ENCODE data around the gene BBIP1.
"Not testable (repeated sequence)": the region's sequence is repeated elsewhere in the genome, so short reads cannot be mapped to it uniquely, and the experiment has no call there.

Gene BBIP1

DNA sequence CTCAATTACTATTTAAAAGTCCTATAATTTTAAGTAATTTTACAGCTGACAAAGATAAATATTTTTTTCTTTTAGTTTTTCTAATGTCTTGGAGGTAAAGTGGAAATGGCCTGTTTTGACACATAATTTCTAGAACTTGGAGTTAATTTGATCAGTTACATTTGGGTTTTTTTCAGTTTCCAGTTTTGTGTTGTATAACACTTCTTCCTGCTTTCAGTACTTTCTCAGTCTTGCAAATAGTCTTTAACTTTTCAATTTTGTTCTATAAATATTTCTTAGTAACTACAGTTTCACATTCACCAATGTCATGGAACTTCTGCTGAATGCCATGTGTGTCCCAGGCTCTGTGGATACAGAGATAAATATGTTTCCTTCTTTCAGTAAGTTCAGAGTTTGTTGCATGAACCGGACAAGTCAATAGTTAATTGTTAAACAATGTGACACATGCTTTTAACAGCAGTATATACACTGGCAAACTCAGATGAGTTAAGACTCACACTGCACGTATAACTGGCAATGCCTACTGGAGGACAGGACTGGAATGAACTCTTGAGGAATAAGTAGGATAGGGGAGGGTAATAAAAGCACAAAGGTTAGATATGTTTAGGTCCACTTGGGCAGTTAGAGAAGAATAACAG is 5.0 kb upstream of the BBIP1 start:
- Histone ChIP-seq H3K79me2 (ENCODE audit: control insufficient read depth, insufficient read depth, low read length, unreplicated experiment) (peaks cover 82% of the 10 kb centered on the region), H2AFZ (ENCODE audit: low read length, unreplicated experiment) (no peak overlapping the region), H3K27ac (ENCODE audit: low read depth, low read length) (no peak overlapping the region), H3K27me3 (ENCODE audit: insufficient read depth, low read length) (no peaks in the 10 kb centered on the region), H3K36me3 (ENCODE audit: insufficient read depth, low read length) (no peaks in the 10 kb centered on the region), H3K4me3 (ENCODE audit: low read depth, low read length) (no peak overlapping the region), H3K4me1 (ENCODE audit: control insufficient read depth, insufficient read depth, low read length, unreplicated experiment) (peaks cover 7% of the 10 kb centered on the region)

- Histone ChIP-seq H3K27ac (ENCODE audit: low read depth, low read length) (peak overlapping the region; percentile 71), H3K4me3 (ENCODE audit: low read depth, low read length) (peak overlapping the region; percentile 96), H2AFZ (ENCODE audit: low read length, unreplicated experiment) (peak overlapping the region; percentile 5), H3K79me2 (ENCODE audit: control insufficient read depth, insufficient read depth, low read length, unreplicated experiment) (peaks cover 59% of the 10 kb centered on the region), H3K27me3 (ENCODE audit: insufficient read depth, low read length) (no peaks in the 10 kb centered on the region), H3K4me1 (ENCODE audit: control insufficient read depth, insufficient read depth, low read length, unreplicated experiment) (peaks cover 19% of the 10 kb centered on the region), H3K36me3 (ENCODE audit: insufficient read depth, low read length) (no peaks in the 10 kb centered on the region)
Observed at GRCh38 chr10:110919971-110920881, 1.2 kb upstream of the BBIP1 start.

DNA sequence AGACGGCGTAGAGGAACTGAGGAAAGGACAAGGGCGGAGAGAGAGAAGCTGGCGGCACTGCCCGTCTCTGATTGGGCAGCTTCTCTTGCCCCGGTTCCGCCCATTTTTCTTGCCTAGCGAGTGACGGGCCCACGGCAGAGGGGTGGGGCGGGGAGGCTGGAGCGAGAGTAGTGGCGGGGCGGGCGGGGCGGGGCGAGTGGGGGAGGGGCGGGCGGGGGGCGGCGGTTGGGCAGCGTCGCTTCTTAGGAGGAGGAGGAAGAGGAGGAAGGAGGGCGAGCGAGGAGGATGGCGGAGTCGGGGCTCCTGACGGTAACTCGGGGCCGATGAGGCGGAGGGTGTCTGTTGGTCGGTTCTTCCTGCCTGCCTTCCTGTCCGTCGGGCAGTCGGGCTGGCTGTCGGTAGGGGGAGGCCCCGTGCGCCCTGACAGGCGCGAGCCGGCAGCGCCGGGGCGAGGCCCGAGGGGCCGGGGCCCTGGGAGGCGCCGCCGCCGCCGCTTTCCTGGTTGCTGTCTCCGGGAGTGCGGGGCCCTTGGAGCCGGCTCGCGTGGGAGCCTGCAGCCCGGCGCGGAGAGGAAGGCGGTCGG is 460 bp upstream of the BBIP1 start, which contains the start of gene SHOC2:
Gene SHOC2 (plus strand): TSS at position 256 of the 583 bp plus-strand sequence. CDS start 44,755 bp downstream, outside the sequence.
- H2AFZ ChIP-seq (ENCODE audit: low read length, unreplicated experiment), result peak within 1 kb of the TSS; percentile 86
- H3K27ac ChIP-seq (ENCODE audit: low read depth, low read length), result peak within 1 kb of the TSS; percentile 97
- 0 out of 2 replicates have a peak, but pooled peaks cover 3% of the 10 kb centered on the region for H3K36me3 ChIP-seq (ENCODE audit: insufficient read depth, low read length)
- H3K4me3 ChIP-seq (ENCODE audit: low read depth, low read length), result peak within 1 kb of the TSS; percentile 96
- peaks cover 19% of the 10 kb centered on the region for H3K4me1 ChIP-seq (ENCODE audit: control insufficient read depth, insufficient read depth, low read length, unreplicated experiment)
- H3K27me3 ChIP-seq (ENCODE audit: insufficient read depth, low read length), result no peaks in the 10 kb centered on the region
- peaks cover 56% of the 10 kb centered on the region for H3K79me2 ChIP-seq (ENCODE audit: control insufficient read depth, insufficient read depth, low read length, unreplicated experiment)

- H2AFZ ChIP-seq (ENCODE audit: low read length, unreplicated experiment), result peak overlapping the region; percentile 67
- no peaks in the 10 kb centered on the region for H3K27me3 ChIP-seq (ENCODE audit: insufficient read depth, low read length)
- H3K4me3 ChIP-seq (ENCODE audit: low read depth, low read length), result peak overlapping the region; percentile 81
- H3K4me1 ChIP-seq (ENCODE audit: control insufficient read depth, insufficient read depth, low read length, unreplicated experiment), result peaks cover 16% of the 10 kb centered on the region
- peak overlapping the region; percentile 97 for H3K27ac ChIP-seq (ENCODE audit: low read depth, low read length)
- H3K36me3 ChIP-seq (ENCODE audit: insufficient read depth, low read length), result 0 out of 2 replicates have a peak, but pooled peaks cover 4% of the 10 kb centered on the region
- H3K79me2 ChIP-seq (ENCODE audit: control insufficient read depth, insufficient read depth, low read length, unreplicated experiment), result peaks cover 45% of the 10 kb centered on the region
Observed at GRCh38 chr10:110918269-110918642, 724 bp downstream of the BBIP1 start.

- Histone ChIP-seq H3K4me1 (ENCODE audit: control insufficient read depth, insufficient read depth, low read length, unreplicated experiment) (peaks cover 22% of the 10 kb centered on the region), H3K27me3 (ENCODE audit: insufficient read depth, low read length) (no peaks in the 10 kb centered on the region), H2AFZ (ENCODE audit: low read length, unreplicated experiment) (no peak overlapping the region), H3K27ac (ENCODE audit: low read depth, low read length) (no peak overlapping the region), H3K4me3 (ENCODE audit: low read depth, low read length) (no peak overlapping the region), H3K79me2 (ENCODE audit: control insufficient read depth, insufficient read depth, low read length, unreplicated experiment) (peaks cover 31% of the 10 kb centered on the region), H3K36me3 (ENCODE audit: insufficient read depth, low read length) (0 out of 2 replicates have a peak, but pooled peaks cover 4% of the 10 kb centered on the region)
Observed at GRCh38 chr10:110916554-110917346, 2.2 kb downstream of the BBIP1 start.

GRCh38 chr10:110915600-110915999 is 3.4 kb downstream of the BBIP1 start:
- not testable (repeated sequence) for H3K4me3 ChIP-seq (ENCODE audit: low read depth, low read length); H3K27ac ChIP-seq (ENCODE audit: low read depth, low read length); H2AFZ ChIP-seq (ENCODE audit: low read length, unreplicated experiment)

DNA sequence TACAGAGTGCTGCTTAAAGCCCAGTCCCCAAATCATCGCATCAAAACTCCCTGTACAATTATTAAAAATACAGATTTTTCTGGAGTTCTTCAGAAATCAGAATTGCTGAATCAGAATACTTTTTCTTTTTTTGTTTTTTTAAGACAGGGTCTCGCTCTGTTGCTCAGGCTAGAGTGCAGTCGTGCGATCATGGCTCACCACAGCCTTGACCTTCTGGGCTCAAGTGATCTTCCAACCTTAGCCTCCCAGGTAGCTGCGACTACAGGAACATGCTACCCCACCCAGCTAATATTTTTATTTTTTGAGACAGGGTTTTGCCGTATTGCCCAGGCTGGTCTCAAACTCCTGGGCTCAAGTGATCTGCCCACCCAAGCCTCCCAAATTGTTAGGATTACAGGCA is 3.9 kb downstream of the BBIP1 start:
- Histone ChIP-seq H2AFZ (ENCODE audit: low read length, unreplicated experiment) (no peak overlapping the region), H3K27ac (ENCODE audit: low read depth, low read length) (no peak overlapping the region), H3K27me3 (ENCODE audit: insufficient read depth, low read length) (no peaks in the 10 kb centered on the region), H3K79me2 (ENCODE audit: control insufficient read depth, insufficient read depth, low read length, unreplicated experiment) (peaks cover 14% of the 10 kb centered on the region), H3K4me3 (ENCODE audit: low read depth, low read length) (no peak overlapping the region), H3K36me3 (ENCODE audit: insufficient read depth, low read length) (0 out of 2 replicates have a peak, but pooled peaks cover 4% of the 10 kb centered on the region), H3K4me1 (ENCODE audit: control insufficient read depth, insufficient read depth, low read length, unreplicated experiment) (peaks cover 22% of the 10 kb centered on the region)

More at GRCh38 chr10:110915600-110915999, 3.4 kb downstream of the BBIP1 start:
- H3K79me2 ChIP-seq (ENCODE audit: control insufficient read depth, insufficient read depth, low read length, unreplicated experiment), result peaks cover 19% of the 10 kb centered on the region
- H3K4me1 ChIP-seq (ENCODE audit: control insufficient read depth, insufficient read depth, low read length, unreplicated experiment), result peaks cover 22% of the 10 kb centered on the region
- H3K27me3 ChIP-seq (ENCODE audit: insufficient read depth, low read length); H3K36me3 ChIP-seq (ENCODE audit: insufficient read depth, low read length): not testable (repeated sequence)

DNA sequence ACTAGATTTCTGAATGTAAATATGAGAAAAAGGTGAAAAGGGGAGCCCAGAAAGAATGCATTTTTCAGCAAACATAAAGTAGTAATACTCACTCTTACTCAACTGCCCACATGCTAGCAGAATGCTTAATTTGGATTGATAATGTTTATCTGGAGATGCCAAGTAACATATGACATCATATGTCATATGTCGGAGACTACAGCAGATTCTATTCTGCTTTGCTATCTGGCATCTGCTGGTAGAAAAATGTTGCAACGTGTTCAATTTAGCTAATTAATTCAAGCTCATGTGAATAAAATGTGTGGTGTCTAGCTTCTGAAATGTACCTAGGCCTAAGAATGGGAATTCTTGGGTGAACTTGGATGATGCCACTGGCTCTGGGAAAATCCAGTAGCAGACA is 4.5 kb downstream of the BBIP1 start:
- H2AFZ ChIP-seq (ENCODE audit: low read length, unreplicated experiment), result no peak overlapping the region
- H3K4me1 ChIP-seq (ENCODE audit: control insufficient read depth, insufficient read depth, low read length, unreplicated experiment), result peaks cover 22% of the 10 kb centered on the region
- H3K79me2 ChIP-seq (ENCODE audit: control insufficient read depth, insufficient read depth, low read length, unreplicated experiment), result peaks cover 11% of the 10 kb centered on the region
- no peak overlapping the region for H3K27ac ChIP-seq (ENCODE audit: low read depth, low read length)
- H3K27me3 ChIP-seq (ENCODE audit: insufficient read depth, low read length), result no peaks in the 10 kb centered on the region
- 0 out of 2 replicates have a peak, but pooled peaks cover 4% of the 10 kb centered on the region for H3K36me3 ChIP-seq (ENCODE audit: insufficient read depth, low read length)
- no peak overlapping the region for H3K4me3 ChIP-seq (ENCODE audit: low read depth, low read length)

DNA sequence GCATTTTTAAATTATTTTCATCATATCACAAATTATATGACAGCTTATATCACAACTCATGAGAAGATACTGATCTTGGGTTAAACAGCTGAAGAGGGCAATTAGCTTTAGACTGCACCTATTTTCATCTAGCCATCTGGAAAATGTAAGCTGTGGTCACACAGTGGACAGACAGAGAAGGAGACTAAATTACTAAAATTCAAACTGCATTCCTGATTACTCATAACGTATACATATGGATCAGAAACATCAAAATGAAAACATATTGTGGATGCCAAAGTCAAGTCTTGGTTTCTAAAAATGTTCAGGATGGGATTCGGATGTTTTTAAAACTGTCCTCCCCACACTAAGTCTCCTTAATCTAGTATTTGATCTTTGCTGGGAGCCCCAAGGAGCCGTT is 6.6 kb downstream of the BBIP1 start:
- Histone ChIP-seq H3K27ac (ENCODE audit: low read depth, low read length) (peak overlapping the region; percentile 34), H3K79me2 (ENCODE audit: control insufficient read depth, insufficient read depth, low read length, unreplicated experiment) (peaks cover 3% of the 10 kb centered on the region), H3K4me1 (ENCODE audit: control insufficient read depth, insufficient read depth, low read length, unreplicated experiment) (peaks cover 18% of the 10 kb centered on the region), H3K4me3 (ENCODE audit: low read depth, low read length) (no peak overlapping the region), H3K36me3 (ENCODE audit: insufficient read depth, low read length) (0 out of 2 replicates have a peak, but pooled peaks cover 4% of the 10 kb centered on the region), H3K27me3 (ENCODE audit: insufficient read depth, low read length) (no peaks in the 10 kb centered on the region), H2AFZ (ENCODE audit: low read length, unreplicated experiment) (no peak overlapping the region)

- no peak overlapping the region for H2AFZ ChIP-seq (ENCODE audit: low read length, unreplicated experiment)
- H3K4me1 ChIP-seq (ENCODE audit: control insufficient read depth, insufficient read depth, low read length, unreplicated experiment), result peaks cover 11% of the 10 kb centered on the region
- 0 out of 2 replicates have a peak, but pooled peaks cover 4% of the 10 kb centered on the region for H3K36me3 ChIP-seq (ENCODE audit: insufficient read depth, low read length)
- no peaks in the 10 kb centered on the region for H3K79me2 ChIP-seq (ENCODE audit: control insufficient read depth, insufficient read depth, low read length, unreplicated experiment)
- H3K27me3 ChIP-seq (ENCODE audit: insufficient read depth, low read length), result no peaks in the 10 kb centered on the region
- H3K27ac ChIP-seq (ENCODE audit: low read depth, low read length), result no peak overlapping the region
- no peak overlapping the region for H3K4me3 ChIP-seq (ENCODE audit: low read depth, low read length)
Observed at GRCh38 chr10:110910138-110910537, 8.8 kb downstream of the BBIP1 start.

All from ACC112 (cell line).